Thymus (tissue), 11 donors: ENCODE results near the gene TAC3. TPM values are rescaled to one million over a fixed set of nuclear protein-coding genes. Genes with fewer than 3 reads are reported as not detected.
"Not testable (repeated sequence)": the region's sequence is repeated elsewhere in the genome, so short reads cannot be mapped to it uniquely, and the experiment has no call there.

Experiments
- DNase-seq, 9 donors: peaks; one replicate each; pipeline ENCODE4 v3.0.0-alpha.2; 2013; ENCODE audit warnings: low spot score in 9 of 9, low read depth in 6 of 9, missing footprints in 1 of 9
- H3K27ac ChIP-seq, 2 donors: one replicate each; pipeline ENCODE4 v1.5.1; 2013; ENCODE audit warnings: control low read depth in 1 of 2, low read depth in 1 of 2, low read length in 1 of 2, mild to moderate bottlenecking in 1 of 2, moderate library complexity in 1 of 2
- H3K27me3 ChIP-seq, 2 donors: one replicate each; pipeline ENCODE4 v1.5.1; 2013; ENCODE audit warnings: low read length in 1 of 2; ENCODE audit not compliant: control insufficient read depth in 2 of 2, insufficient read depth in 1 of 2
- H3K36me3 ChIP-seq, 2 donors: one replicate each; pipeline ENCODE4 v1.5.1; 2013; ENCODE audit warnings: low read length in 1 of 2, mild to moderate bottlenecking in 1 of 2, moderate library complexity in 1 of 2; ENCODE audit not compliant: control insufficient read depth in 2 of 2, insufficient read depth in 2 of 2
- H3K4me1 ChIP-seq, 2 donors: one replicate each; pipeline ENCODE4 v1.5.1; 2013; ENCODE audit warnings: low read length in 2 of 2; ENCODE audit not compliant: control insufficient read depth in 2 of 2, insufficient read depth in 2 of 2
- H3K4me3 ChIP-seq, 2 donors: one replicate each; pipeline ENCODE4 v1.5.1; 2013; ENCODE audit warnings: low read length in 2 of 2, control low read depth in 1 of 2, mild to moderate bottlenecking in 1 of 2
- H3K9me3 ChIP-seq, 2 donors: one replicate each; pipeline ENCODE4 v1.5.1; 2013; ENCODE audit warnings: low read length in 1 of 2, mild to moderate bottlenecking in 1 of 2; ENCODE audit not compliant: control insufficient read depth in 2 of 2, insufficient read depth in 1 of 2
- WGBS: extraction: QIAGEN DNeasy Blood & Tissue Kit; methylation state at CpG from one replicate; pipeline ENCODE4 v1.1.7; 2013; 5-methylcytosine and 5-hydroxymethylcytosine counted together
- polyA plus RNA-seq: library from polyadenylated mRNA; stranded (reverse); fragments of 200-250 nt; gene quantifications from one replicate; pipeline ENCODE4 v1.2.3, GENCODE V29; 2013
- total RNA-seq: library from RNA; stranded (reverse); fragments of 120-200 nt; gene quantifications from one replicate; pipeline ENCODE4 v1.2.4, GENCODE V29; 2013
- donor health status: healthy.

The TAC3 gene
- total and polyA plus RNA-seq, 2 donors, result 0.76 to 4.3 TPM

- Histone ChIP-seq H3K4me1 (peaks cover 0 to 27% of the 10 kb centered on the region in 2 donors), H3K27ac (peak overlapping the region in 1 of 2 donors; percentile 57)
- not testable (repeated sequence) for DNase-seq, H3K27me3 ChIP-seq, H3K4me3 ChIP-seq, H3K9me3 ChIP-seq, H3K36me3 ChIP-seq
- 86% methylated on average over 5 of the region's 6 CpGs for WGBS
These were observed 30.6 kb downstream of the TAC3 start for GRCh38 chr12:56985714-56986113.

- Histone ChIP-seq H3K9me3 (no peaks in the 10 kb centered on the region), H3K4me3 (no peak overlapping the region), H3K36me3 (no peaks in the 10 kb centered on the region), H3K27me3 (no peaks in the 10 kb centered on the region), H3K27ac (no peak overlapping the region), H3K4me1 (peaks cover 0 to 25% of the 10 kb centered on the region in 2 donors)
- DNase-seq, result no peak
- WGBS, result 96% methylated on average over 4 of the region's 4 CpGs
These were observed 32.9 kb downstream of the TAC3 start for GRCh38 chr12:56983386-56983785.

GRCh38 chr12:56982578-56983236 is 33.6 kb downstream of the TAC3 start:
- WGBS, result 93% methylated on average over 3 of the region's 3 CpGs
- H3K9me3 ChIP-seq, H3K4me3 ChIP-seq, H3K27me3 ChIP-seq, H3K27ac ChIP-seq, H3K36me3 ChIP-seq, DNase-seq: not testable (repeated sequence)
- peaks cover 0 to 18% of the 10 kb centered on the region in 2 donors for H3K4me1 ChIP-seq

GRCh38 chr12:56980941-56981530 is 35.3 kb downstream of the TAC3 start:
- Histone ChIP-seq H3K9me3 (no peaks in the 10 kb centered on the region), H3K27ac (no peak overlapping the region), H3K4me1 (peaks cover 0 to 4% of the 10 kb centered on the region in 2 donors), H3K27me3 (no peaks in the 10 kb centered on the region), H3K36me3 (no peaks in the 10 kb centered on the region), H3K4me3 (no peak overlapping the region)
- DNase-seq, result no peak
- WGBS, result 98% methylated on average over 4 of the region's 4 CpGs

GRCh38 chr12:56980268-56980667 is 36.1 kb downstream of the TAC3 start:
- no peaks in the 10 kb centered on the region for H3K36me3 ChIP-seq
- H3K4me1 ChIP-seq, result no peaks in the 10 kb centered on the region
- no peak overlapping the region for H3K27ac ChIP-seq
- WGBS, result 96% methylated on average over 6 of the region's 6 CpGs
- H3K27me3 ChIP-seq, result no peaks in the 10 kb centered on the region
- no peaks in the 10 kb centered on the region for H3K9me3 ChIP-seq
- no peak overlapping the region for H3K4me3 ChIP-seq
- no peak for DNase-seq

GRCh38 chr12:56979628-56980027 is 36.7 kb downstream of the TAC3 start:
- WGBS, result 98% methylated on average over 3 of the region's 3 CpGs
- Histone ChIP-seq H3K27ac (no peak overlapping the region), H3K4me1 (no peaks in the 10 kb centered on the region), H3K9me3 (no peaks in the 10 kb centered on the region), H3K4me3 (no peak overlapping the region), H3K27me3 (no peaks in the 10 kb centered on the region), H3K36me3 (no peaks in the 10 kb centered on the region)
- no peak for DNase-seq

GRCh38 chr12:56978397-56979138 is 37.8 kb downstream of the TAC3 start:
- no peaks in the 10 kb centered on the region for H3K27me3 ChIP-seq
- H3K4me3 ChIP-seq, result no peak overlapping the region
- no peak for DNase-seq
- 97% methylated on average over 3 of the region's 3 CpGs for WGBS
- H3K4me1 ChIP-seq, result no peaks in the 10 kb centered on the region
- H3K36me3 ChIP-seq, result no peaks in the 10 kb centered on the region
- H3K9me3 ChIP-seq, result no peaks in the 10 kb centered on the region
- H3K27ac ChIP-seq, result no peak overlapping the region

GRCh38 chr12:56977361-56977760 is 39.0 kb downstream of the TAC3 start:
- H3K4me1 ChIP-seq, H3K27me3 ChIP-seq, H3K4me3 ChIP-seq, DNase-seq, H3K9me3 ChIP-seq, H3K36me3 ChIP-seq, H3K27ac ChIP-seq: not testable (repeated sequence)
- 98% methylated on average over 4 of the region's 4 CpGs for WGBS

GRCh38 chr12:56974224-56974623 is 42.1 kb downstream of the TAC3 start:
- H3K27ac ChIP-seq, result not testable (repeated sequence)

More at GRCh38 chr12:56974224-56974623, 42.1 kb downstream of the TAC3 start:
- not testable (repeated sequence) for H3K4me1 ChIP-seq, H3K36me3 ChIP-seq, DNase-seq, H3K27me3 ChIP-seq, H3K4me3 ChIP-seq, H3K9me3 ChIP-seq
- 94% methylated on average over 3 of the region's 3 CpGs for WGBS
